ENCODE data around the gene BANF1.

The BANF1 gene, protein sequence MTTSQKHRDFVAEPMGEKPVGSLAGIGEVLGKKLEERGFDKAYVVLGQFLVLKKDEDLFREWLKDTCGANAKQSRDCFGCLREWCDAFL

GRCh38 chr11:66001942-66002647 is at the start of gene BANF1, which contains the start of gene EIF1AD:
Gene BANF1 (plus strand): TSS chr11:66002503. CDS start chr11:66003251, 748 bp downstream.
Gene EIF1AD (minus strand): TSS chr11:66002157. CDS start chr11:66000389, 1,768 bp downstream.
- peak; percentile 84 for DNase-seq (ENCODE audit: low read depth)

DNA sequence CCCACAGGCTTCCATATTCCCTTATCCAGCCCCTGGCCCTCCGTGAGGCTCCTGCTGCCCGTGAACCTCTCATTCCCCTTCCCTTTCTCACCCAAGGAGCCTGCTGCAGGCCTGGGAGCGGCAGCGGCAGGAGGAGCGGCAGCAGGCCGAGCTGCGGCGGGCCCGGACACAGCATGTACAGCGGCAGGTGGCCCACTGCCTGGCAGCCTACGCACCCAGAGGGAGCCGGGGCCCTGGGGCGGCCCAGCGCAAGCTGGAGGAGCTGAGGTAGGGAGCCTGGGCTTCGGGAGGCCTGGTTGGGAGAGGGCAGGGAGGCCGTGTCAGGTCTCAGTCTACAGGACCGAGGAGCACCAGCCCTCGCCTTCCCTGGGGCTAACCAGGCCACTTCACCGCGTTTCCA is 48.8 kb upstream of the BANF1 start:
- no peak for DNase-seq (ENCODE audit: low read depth)

DNA sequence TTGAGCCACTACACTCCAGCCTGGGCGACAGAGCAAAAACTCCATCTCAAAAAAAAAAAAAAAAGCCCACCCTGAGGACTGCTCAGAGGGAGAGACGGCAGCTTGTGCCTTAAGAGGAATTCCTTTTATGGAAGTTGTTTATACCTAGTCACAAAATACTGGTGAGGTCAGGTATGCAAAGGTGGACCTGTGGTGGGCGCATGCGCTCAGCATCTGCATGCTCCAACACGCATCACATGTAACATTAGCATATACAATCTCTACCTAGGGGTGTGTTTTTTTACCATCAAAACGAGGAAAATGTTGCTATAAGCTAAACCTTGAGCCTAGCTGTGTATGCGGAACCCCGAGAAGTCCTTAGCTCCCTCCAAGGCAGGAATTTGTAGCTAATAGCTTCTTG is 47.5 kb upstream of the BANF1 start:
- DNase-seq (ENCODE audit: low read depth) = no peak

DNA sequence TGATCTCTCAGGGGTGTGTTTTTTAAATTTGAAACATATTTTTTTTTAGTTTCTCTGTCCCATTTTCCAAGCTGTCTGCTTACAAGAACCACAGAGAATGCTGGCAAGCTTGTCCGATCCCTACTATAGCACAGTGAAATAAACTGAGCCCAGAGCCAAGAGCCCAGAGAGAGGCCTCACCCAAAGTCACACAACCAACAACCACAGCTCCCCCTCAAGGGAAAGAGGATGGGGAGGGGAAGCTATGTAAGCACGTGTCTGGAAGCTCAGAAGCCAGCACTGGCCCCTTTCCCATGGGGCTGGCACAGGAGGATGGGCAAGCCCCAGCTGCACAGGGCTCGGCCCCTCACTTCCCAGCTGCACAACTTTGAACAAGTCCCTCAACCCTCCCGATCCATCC is 44.0 kb upstream of the BANF1 start:
- no peak for DNase-seq (ENCODE audit: low read depth)

DNA sequence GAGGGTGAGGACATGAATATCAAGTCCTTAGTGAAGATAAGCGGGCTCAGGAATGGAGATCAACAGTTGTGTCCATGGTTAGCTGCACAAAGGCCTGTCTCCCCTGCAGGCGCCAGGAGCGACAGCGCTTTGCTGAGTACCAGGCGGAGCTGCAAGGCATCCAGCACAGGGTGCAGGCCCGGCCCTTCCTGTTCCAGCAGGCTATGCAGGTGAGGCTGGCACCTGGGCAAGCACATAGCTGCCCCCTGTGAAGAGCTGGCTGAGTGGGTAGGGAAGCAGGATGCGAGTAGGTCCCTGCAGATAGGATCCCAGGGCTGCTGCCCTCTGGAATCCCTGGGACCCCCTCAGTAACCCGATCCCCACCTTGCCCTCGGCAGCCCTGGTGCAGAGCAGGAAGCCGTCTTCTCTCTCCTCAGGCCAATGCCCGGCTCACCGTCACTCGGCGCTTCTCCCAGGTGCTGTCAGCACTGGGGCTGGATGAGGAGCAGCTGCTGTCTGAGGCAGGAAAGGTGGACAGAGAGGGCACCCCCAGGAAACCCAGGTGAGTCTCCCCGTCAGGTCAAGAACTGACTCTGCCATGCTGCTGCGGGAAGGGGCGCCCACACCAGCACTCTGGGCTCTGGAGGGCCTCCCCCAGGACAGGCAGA is 43.4 kb upstream of the BANF1 start:
- DNase-seq (ENCODE audit: low read depth) = no peak

- DNase-seq (ENCODE audit: low read depth) = no peak
These were observed 41.5 kb upstream of the BANF1 start for GRCh38 chr11:65960824-65961266.

DNA sequence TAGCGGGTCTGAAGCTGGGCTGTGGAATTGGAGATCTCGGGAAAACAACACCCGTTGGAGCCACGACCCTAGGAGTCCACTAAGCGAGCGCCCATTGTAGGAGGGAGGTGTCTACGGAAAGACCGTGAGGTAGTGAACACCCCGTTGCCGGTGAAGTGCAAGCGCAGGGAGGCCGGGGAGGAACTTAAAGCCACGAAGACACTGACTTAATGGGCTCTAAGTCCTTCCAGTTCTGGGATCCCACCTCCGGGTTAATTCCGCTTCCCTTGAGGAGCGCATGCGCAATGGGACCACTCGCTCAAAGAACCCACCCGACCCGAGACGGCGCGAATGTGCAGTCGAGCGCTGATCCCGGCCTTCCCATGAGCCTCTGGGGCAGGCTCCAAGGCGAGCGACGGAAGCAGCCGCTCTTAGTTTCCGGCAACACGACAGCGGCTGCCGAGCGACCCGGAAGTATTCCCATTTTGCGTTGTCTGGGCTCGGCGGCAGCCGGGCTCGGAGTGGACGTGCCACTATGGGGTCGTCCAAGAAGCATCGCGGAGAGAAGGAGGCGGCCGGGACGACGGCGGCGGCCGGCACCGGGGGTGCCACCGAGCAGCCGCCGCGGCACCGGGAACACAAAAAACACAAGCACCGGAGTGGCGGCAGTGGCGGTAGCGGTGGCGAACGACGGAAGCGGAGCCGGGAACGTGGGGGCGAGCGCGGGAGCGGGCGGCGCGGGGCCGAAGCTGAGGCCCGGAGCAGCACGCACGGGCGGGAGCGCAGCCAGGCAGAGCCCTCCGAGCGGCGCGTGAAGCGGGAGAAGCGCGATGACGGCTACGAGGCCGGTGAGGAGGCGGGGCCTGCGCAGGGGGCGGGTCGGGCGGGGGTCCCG is 40.8 kb upstream of the BANF1 start, which contains the start of gene SART1:
SART1 (plus strand) TSS at position 468 of the 874 bp plus-strand sequence; CDS start at position 515, 47 bp downstream.
- DNase-seq (ENCODE audit: low read depth) = peak; percentile 93

- no peak for DNase-seq (ENCODE audit: low read depth)
These were observed 40.1 kb upstream of the BANF1 start for GRCh38 chr11:65962141-65962564.

GRCh38 chr11:65964906-65965305 is 37.4 kb upstream of the BANF1 start:
- DNase-seq (ENCODE audit: low read depth) = no peak

DNA sequence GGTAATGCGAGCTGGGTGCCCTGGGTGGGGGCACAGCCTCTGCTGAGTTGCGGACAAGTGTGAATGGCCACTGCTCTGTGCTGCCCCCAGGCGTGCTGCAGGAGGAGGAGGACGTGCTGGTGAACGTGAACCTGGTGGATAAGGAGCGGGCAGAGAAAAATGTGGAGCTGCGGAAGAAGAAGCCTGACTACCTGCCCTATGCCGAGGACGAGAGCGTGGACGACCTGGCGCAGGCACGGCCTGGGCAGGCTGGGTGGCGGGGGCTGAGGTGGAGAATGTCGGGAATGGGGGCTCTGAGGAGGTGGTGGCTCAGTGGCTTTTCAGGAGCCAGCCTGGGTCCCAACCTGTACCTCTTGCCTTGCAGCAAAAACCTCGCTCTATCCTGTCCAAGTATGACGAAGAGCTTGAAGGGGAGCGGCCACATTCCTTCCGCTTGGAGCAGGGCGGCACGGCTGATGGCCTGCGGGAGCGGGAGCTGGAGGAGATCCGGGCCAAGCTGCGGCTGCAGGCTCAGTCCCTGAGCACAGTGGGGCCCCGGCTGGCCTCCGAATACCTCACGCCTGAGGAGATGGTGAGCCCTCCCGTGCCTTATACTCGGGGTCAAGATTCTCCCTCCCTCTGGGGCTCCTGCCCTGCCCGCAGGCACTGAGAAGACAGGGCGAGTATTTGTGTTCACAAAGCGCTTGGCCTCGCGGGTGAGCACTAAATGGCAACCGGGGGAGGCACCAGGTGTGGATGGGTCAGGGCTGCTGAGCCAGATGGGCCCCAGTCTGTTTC is 36.1 kb upstream of the BANF1 start:
- DNase-seq (ENCODE audit: low read depth) = no peak

- no peak for DNase-seq (ENCODE audit: low read depth)
These were observed 34.9 kb upstream of the BANF1 start for GRCh38 chr11:65967329-65967934.

DNA sequence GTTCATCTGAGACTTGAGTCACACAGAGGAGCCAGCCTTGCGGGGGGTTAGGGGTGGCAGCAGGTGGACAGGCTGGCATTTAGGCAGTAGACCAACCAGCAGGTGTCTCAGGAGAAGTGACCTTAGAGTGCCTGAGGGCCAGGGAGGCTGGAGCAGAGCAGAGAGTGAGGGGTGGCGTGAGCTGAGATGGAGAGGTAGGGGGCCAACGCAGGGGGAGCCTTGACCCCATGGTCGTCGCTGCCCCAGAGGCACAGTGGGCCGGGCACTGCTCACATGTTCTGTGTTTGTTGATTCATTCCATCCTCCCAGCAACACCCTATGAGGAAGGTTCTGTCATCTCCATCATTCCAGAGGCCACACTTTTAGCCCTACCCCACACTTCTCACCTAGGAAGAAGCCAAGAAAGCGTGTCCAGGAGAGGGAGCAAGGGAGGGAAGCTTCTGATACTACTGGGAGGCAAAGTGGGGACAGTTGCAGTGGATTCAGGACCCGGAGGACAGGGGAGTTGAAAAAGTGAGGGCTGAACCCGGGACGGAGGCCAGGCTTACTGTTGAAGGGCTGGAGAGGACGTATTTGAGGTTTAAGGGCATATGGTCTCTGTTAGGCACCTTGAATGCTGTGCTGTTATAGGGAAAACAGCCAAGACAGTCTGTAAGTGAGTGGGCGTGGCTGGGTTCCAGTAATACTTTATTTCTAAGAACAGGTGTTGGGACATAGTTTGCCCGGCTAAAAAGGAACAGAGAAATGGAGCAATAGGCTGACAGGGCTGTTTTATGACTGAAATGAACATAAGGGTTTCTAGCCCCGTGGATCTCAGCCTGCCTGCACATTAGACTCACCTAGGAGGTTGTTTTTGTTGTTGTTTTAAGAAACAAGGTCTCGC is 33.5 kb upstream of the BANF1 start:
- no peak for DNase-seq (ENCODE audit: low read depth)

- no peak for DNase-seq (ENCODE audit: low read depth)
These were observed 30.2 kb upstream of the BANF1 start for GRCh38 chr11:65972116-65972515.

DNA sequence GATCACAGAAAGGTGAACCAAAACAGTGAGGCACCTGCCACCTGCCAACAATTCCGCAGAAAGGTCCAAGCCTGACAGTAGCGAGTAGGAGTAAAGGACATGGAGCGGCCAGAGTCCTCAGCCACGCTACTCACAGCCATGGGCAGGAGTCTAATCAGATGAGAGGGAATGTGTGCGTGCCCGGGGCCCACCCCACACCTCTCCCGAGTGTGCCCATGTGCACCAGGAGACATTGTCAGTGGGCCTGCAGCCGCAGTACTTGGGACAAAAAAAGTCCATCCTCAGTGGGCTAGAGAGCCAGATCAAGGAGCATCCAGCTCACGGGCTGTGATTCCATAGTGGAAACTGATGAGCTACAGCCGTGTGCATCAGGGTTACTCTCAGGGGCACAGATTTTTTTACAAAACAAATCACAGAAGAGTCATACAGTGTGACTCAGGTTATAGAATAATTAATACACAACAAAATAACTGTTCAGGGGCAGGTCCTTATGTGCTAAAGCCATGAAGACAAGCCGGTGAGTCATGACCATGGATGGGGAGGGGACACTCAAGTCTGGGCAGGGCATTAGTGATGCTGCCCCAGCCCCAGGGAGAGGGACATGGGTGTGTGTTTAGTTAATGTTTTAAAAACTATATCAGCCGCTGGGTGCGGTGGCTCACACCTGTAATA is 28.7 kb upstream of the BANF1 start:
- DNase-seq (ENCODE audit: low read depth) = no peak

- no peak for DNase-seq (ENCODE audit: low read depth)
These were observed 26.5 kb upstream of the BANF1 start for GRCh38 chr11:65975771-65976170.

- no peak for DNase-seq (ENCODE audit: low read depth)
These were observed 25.8 kb upstream of the BANF1 start for GRCh38 chr11:65976216-65977176.

GRCh38 chr11:65977621-65978390 is 24.5 kb upstream of the BANF1 start:
- no peak for DNase-seq (ENCODE audit: low read depth)

Data from activated T-helper 9 cell treated with anti-CD3 and anti-CD28 coated beads, Interleukin-2, amount 50 U/mL, for 16 hours (primary cell).